ENCODE measurements around the gene GIMAP7. TPM values are rescaled to one million over a fixed set of nuclear protein-coding genes. Genes with fewer than 3 reads are reported as not detected.
A peak's percentile ranks its signal among the peaks of the same experiment; 100 is the strongest.

Gene GIMAP7
- total RNA-seq, 3 donors from 2014 or later, result 9.4 to 22.1 (median 15.7) TPM

GRCh38 chr7:150513758-150514157 is 914 bp upstream of the GIMAP7 start:
- DNase-seq (ENCODE audit: low spot score in 2 of 2), result no peak
- H3K4me1 ChIP-seq, result no peaks in the 10 kb centered on the region
- no peak overlapping the region for H3K4me3 ChIP-seq
- H3K27ac ChIP-seq, result peak overlapping the region in 1 of 2 donors; percentile 59
- no peaks in the 10 kb centered on the region for H3K27me3 ChIP-seq
- intact Hi-C loops (cut with DNase I; ENCODE audit: low total_unique reads), result no loop called here
- H3K9me3 ChIP-seq, result no peaks in the 10 kb centered on the region
- TF ChIP-seq POLR2A (IDR thresholded peaks at IDR 0.05), result no peak
- no peak for TF ChIP-seq CTCF (IDR thresholded peaks at IDR 0.05)
- no peak for TF ChIP-seq POLR2AphosphoS5 (IDR thresholded peaks at IDR 0.05)
- H3K36me3 ChIP-seq, result no peaks in the 10 kb centered on the region

- H3K4me1 ChIP-seq, result no peaks in the 10 kb centered on the region
- intact Hi-C loops (cut with DNase I; ENCODE audit: low total_unique reads), result no loop called here
- no peak for DNase-seq (ENCODE audit: low spot score in 2 of 2)
- H3K4me3 ChIP-seq, result peak overlapping the region; percentile 44 to 53 (median 46)
- no peaks in the 10 kb centered on the region for H3K36me3 ChIP-seq
- H3K27me3 ChIP-seq, result no peaks in the 10 kb centered on the region
- H3K9me3 ChIP-seq, result no peaks in the 10 kb centered on the region
- H3K27ac ChIP-seq, result peak overlapping the region; percentile 29 to 73
- TF ChIP-seq POLR2A (IDR thresholded peaks at IDR 0.05), result no peak
- no peak for TF ChIP-seq POLR2AphosphoS5 (IDR thresholded peaks at IDR 0.05)
- TF ChIP-seq CTCF (IDR thresholded peaks at IDR 0.05), result no peak
Measured at GRCh38 chr7:150515248-150516147, 826 bp downstream of the GIMAP7 start.

GRCh38 chr7:150516956-150517745 is 2.5 kb downstream of the GIMAP7 start:
- Histone ChIP-seq H3K4me1 (no peaks in the 10 kb centered on the region), H3K9me3 (no peaks in the 10 kb centered on the region), H3K4me3 (peak overlapping the region; percentile 44 to 53 (median 46)), H3K27me3 (no peaks in the 10 kb centered on the region), H3K27ac (no peak overlapping the region), H3K36me3 (no peaks in the 10 kb centered on the region)
- TF ChIP-seq POLR2A (IDR thresholded peaks at IDR 0.05) (no peak), POLR2AphosphoS5 (IDR thresholded peaks at IDR 0.05) (no peak), CTCF (IDR thresholded peaks at IDR 0.05) (no peak)
- no peak for DNase-seq (ENCODE audit: low spot score in 2 of 2)
- intact Hi-C loops (cut with DNase I; ENCODE audit: low total_unique reads), result no loop called here

GRCh38 chr7:150519310-150519709 is 4.6 kb downstream of the GIMAP7 start:
- intact Hi-C loops (cut with DNase I; ENCODE audit: low total_unique reads), result no loop called here

More at GRCh38 chr7:150519310-150519709, 4.6 kb downstream of the GIMAP7 start:
- peak overlapping the region in 2 of 3 donors; percentile 43 to 46 for H3K4me3 ChIP-seq
- H3K4me1 ChIP-seq, result no peaks in the 10 kb centered on the region
- H3K9me3 ChIP-seq, result no peaks in the 10 kb centered on the region
- no peaks in the 10 kb centered on the region for H3K36me3 ChIP-seq
- no peak for DNase-seq (ENCODE audit: low spot score in 2 of 2)
- no peaks in the 10 kb centered on the region for H3K27me3 ChIP-seq
- peak overlapping the region in 1 of 2 donors; percentile 61 for H3K27ac ChIP-seq
- TF ChIP-seq POLR2A (IDR thresholded peaks at IDR 0.05) (no peak), POLR2AphosphoS5 (IDR thresholded peaks at IDR 0.05) (no peak), CTCF (IDR thresholded peaks at IDR 0.05) (no peak)

Measured in breast epithelium (tissue), 4 donors.